Stimulated activated CD8-positive, alpha-beta memory T cell treated with anti-CD3 and anti-CD28 coated beads, Interleukin-7, amount 100 ng/mL, for 24 hours (primary cell): ENCODE results near the gene MLYCD.

Source experiments
- DNase-seq: peaks from one replicate; pipeline ENCODE4 v3.0.0-alpha.2; 2020; ENCODE audit warnings: low read depth

MLYCD gene

DNA sequence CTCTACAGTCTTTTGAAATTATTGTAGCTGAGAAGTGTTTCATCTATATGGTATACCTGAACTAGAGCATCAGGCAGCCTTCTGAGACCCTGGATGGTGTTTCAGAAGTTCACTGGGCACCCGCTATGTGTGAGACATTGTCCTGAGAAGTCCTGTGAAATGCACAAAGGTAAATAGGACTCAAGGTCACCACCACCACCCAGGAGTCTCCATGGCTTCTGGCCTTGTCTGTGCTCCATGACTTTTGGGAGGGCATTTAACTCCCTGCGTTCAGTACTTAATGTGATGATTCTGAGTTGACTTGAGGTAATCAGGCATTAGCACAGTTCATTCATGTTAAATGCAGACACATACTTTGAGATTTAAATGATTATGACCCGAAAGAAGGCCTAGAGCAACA, 1.1 kb downstream of the MLYCD start:
- no peak for DNase-seq

DNA sequence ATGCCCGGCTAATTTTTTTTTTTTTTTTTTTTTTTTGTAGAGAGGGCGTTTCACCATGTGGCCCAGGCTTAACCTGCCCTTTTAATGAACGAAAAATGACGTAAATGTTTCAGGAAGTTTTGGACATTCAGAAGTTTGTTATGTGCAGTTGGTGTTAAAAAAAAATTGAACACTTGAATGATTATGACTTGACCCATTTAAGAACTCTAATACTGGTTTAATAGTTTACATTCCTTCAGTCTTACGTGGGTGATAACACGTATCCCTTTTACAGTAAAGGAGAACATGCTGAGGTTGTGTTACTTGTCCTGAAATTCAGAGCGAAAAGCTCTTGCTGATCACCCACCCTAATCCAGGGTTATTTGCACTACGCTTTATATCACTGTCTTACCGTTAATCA, 1.7 kb downstream of the MLYCD start:
- no peak for DNase-seq

DNA sequence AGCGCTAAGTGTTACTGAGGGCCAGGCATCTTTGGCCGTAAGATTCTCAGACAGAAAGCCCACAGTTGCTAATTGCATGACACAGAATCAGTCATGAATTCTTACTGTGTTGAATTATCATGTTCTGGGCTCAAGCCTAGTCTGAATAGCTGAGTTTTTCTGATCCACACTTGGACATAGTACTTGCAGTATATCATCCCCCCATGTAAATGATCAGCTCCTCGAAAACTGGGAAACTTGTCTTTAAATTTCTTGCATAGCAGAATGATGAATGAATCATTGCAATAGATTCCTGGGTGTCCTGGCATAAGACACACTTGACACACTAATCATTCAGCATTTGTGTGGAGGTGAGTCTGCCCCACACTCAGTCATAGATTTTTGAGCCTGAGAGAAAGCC, 2.2 kb downstream of the MLYCD start:
- DNase-seq = no peak

DNA sequence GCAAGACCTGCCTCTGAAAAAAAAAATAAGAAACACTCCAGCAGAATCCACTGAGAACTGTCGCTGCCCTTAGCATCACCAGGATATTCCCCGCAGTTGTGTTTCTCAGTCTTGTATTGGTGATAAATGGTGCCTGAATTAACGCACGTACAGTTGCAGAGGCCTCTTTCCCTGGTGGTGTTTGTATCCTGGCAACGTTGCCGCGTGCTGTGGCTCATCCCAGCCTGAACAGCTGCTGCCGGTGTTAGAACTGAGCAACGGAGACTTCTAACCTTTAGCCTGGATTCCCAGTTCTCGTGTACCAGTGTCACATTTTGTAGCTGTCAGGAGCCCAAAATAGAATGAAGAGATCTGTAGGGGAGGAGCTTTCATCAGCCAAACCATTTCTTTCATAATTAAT, 4.8 kb downstream of the MLYCD start:
- DNase-seq = no peak

DNA sequence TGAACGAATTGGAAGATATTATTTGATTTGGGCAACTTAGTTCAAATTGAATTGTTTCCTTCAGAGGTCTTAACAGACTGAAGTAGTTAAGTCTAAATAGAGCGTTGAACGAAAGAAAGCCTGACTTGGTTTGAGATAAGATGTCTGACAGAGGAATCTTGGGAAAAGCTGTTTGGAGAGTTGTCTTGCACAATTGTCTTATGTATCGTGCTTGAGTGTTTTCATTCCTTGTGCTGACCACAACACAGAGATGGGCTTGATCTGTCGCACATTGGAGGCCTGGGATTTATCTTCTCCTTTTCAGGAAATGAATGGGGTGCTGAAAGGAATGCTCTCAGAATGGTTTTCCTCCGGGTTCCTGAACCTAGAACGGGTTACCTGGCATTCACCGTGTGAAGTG, 7.8 kb downstream of the MLYCD start:
- no peak for DNase-seq

DNA sequence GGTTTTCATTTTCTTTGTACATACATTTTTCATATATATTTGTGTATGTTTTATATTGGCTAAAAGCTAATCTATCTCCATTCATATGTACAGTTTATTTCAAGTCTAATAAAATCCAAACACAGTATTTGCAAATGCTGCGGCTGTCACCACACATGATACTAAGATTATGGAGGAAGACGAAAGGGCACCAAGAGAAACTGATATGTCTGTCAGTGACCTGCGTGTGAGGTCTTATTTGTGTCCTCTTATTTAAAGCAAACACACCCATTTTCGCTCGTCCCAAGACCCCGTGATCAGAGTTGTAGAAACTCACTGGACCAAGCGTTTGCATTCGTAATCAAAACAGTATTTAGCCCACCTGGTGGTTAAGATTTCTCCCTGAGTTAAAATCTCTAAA, 8.2 kb downstream of the MLYCD start:
- DNase-seq = no peak

DNA sequence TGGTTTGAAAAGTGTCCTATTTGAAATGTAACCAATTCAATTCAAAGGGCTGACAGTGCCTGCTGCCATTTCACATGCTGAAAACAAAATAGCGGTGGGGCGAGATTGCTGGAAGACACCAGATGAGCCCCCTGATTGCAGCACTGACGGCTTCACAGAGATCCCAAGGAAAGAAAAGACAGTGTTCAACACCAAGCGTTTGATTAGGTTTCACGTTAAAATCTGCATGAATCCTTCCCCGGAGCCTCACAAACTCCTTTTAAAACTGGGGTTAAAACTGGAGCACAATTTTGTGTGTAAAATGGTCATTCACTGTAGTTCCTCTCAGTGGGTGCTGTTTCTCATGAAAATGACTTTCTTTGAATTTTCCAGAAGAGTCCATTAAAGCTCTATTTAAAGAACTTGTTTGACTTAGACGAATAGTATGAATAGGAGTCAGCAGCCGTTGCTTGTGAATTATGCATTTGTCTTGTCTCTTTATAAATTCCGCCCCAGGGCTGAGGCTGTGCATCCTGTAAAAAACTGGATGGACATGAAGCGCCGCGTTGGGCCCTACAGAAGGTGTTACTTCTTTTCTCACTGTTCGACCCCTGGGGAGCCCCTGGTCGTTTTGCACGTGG, 8.8 kb downstream of the MLYCD start:
- no peak for DNase-seq

DNA sequence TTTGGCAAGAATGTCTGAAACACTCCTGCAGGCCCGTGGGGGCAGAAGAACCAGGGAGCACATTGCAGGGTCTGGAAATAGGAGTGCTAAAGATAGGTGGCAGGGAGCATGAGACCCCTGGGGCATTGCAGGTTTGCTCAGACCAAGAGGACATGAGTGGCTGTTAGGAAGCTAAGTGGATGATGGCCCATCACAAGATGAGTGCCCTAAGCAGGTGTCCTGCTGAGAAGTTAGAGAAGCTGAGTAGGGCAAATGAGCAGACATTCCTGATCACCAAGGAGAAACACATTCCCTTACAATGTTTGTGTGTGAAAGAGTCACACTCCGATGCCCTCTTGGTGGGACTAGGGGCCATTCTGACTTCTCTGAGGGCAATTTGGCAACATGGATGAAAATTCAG, 9.9 kb downstream of the MLYCD start:
- DNase-seq = no peak

DNA sequence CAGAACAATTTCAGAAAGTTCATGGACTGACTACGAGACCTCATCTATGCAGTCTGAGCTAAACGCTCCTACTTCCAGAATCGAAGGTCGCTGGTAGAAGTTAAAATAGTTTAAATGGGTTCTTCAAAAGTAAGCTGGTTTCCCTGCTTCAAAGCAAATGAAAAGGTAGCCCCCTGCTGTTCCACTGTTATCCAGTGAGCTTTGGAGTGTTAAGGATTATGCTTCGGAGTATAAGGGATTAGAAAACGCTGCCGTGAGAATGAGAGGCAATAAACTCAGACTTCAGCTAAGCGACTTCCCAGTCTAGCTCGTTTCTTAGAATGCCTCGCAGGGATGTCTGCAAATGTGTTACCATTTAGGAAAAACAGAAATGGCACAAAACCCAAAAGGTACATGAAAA, 12.4 kb downstream of the MLYCD start:
- no peak for DNase-seq

DNA sequence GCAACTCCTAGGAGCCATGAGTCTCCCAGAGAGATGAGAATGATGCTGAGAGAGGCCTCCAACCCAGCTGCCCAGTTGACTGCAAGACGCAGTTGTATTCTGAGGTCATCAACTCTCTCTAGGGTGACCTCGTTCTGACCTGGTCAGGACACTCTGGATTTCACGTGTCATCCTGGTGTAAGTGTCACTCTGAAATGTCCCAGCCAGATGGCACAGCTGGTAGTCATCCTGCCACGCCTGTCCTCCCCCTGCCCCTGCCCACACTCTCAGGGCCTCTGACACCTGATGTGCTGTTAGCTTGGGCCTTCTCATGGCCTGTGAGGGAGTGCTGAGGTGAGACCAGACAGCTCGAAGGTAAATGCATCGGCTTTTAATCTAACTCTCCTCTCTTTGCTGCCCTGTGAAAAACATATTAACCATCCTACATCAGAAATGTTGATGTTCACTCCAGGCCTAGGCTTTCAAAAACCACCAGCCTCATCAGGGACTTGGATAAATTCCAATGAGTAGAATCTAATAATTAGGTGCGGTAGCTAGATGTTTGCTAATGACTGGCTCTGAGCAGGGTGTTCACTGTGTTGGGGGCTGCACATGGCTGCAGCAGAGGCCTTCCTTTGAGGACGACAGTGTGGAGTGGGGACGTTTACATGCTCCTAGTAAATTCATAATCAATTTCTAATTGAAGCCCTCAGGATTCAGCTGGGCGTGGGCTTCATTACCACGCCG, 13.8 kb downstream of the MLYCD start:
- no peak for DNase-seq

DNA sequence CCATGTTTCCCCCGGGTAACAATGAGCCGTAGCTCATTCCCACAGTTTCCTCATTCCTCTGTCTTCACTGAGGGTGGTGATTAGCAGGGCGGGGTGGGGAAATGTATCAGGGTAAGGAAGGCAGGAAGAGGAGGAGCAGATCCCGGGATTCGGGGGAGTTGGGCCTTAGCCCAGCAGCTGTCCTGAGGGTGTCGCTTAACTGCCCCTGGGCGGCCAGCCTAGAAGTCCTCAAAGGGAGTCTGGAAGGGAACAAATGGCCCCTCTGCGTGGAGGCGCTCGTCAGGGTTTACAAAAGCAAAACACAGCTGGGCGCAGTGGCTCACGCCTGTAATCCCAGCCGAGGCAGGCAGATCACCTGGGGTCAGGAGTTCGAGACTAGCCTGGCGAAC, 14.3 kb downstream of the MLYCD start:
- DNase-seq = no peak

DNA sequence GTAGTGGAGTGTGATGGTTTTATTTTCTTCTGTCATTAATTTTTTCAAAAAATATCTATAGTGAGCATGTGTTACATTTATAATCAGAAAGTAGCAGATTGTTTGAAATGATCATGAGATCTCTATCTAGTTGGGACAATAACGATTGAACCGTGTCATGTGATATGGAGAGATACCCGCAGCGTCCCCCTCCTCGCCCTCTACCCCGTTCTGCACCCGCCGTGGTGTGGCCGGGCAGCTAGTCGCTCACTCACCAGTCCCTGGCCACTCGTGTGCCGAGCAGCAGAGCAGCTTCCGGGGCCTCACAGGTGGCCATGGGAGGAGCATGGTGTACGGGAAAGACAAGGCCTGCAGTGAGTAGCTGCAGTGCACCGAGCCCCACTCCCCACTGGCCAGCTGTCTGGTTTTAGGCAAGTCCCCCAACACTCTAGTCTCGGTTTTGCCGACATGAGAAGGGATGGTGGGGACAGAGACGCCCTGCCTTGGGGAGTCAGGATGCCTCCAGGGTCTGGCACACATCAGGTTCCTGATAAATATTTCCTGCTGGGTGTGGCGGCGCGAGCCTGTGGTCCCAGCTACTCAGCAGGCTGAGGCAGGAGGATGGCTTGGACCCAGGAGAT, 15.3 kb downstream of the MLYCD start:
- DNase-seq = no peak

DNA sequence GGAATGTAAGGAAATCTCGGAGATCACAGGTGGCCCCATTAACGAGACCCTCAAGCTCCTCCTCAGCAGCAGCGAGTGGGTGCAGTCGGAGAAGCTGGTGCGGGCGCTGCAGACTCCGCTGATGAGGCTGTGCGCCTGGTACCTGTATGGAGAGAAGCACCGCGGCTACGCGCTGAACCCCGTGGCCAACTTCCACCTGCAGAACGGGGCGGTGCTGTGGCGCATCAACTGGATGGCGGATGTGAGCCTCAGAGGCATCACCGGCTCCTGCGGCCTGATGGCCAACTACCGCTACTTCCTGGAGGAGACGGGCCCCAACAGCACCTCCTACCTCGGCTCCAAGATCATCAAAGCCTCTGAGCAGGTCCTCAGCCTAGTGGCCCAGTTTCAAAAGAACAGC, 16.2 kb downstream of the MLYCD start:
- no peak for DNase-seq

DNA sequence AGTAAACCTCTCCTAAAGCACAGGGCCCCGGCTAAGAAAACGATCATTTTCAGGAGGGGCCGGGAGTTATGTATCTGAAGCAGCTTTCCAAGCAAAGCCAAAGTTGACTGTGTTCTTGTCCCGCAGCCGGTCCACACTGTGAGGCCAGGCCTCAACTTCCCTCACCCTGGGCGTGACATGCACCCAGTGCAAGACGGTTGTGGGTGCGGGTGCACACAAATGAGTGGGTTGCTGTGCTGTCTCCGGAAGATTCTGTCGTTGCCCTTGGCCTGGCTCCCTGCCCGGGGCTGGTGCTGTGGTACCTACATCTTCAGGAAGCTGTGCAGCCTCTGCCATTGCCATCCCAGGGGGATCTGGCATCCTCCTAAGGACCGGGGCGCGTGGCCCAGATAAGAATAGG, 16.6 kb downstream of the MLYCD start:
- no peak for DNase-seq

DNA sequence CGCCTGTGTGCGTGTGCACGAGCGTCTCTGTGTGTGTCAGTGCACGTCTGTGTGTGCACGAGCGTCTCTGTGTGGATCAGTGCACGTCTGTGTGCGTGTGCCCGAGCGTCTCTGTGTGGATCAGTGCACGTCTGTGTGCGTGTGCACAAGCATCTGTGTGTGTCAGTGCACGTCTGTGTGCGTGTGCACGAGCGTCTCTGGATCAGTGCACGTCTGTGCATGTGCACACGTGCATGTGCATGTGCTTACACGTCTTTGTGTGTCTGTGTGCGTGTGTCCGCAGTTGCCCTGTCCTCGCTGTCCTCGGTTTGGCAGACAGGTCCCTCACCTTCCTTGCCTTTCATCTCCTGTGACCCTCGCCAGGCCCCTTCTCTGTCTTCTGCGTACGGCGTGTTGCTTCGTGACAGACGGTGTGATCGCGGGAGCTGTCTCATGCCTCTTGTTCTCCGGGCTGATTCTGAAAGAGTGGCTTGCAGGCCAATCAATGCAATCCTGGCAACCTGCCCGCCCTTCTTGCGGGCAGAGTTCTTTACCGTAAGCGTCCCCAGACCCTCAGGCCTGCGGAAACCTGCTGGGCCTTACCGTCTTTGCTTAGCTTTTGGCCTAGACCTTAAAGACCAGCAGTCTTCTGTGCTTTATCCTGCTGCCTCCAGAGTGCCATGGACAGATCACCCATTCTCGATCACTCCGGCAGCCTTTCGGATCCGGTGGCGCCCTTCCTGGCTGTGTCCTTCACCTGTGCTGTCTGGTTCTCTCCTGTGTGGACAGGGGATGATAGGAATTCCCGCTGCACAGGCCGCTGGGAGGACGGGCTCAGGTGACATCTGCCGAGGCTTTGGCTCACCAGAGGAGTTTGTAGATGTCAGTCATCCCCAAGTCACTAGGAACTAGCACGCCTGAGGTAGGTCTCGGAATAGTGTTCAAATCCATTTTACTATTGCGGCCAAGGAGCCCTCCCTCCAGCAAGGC, 18.5 kb downstream of the MLYCD start:
- DNase-seq = no peak

DNA sequence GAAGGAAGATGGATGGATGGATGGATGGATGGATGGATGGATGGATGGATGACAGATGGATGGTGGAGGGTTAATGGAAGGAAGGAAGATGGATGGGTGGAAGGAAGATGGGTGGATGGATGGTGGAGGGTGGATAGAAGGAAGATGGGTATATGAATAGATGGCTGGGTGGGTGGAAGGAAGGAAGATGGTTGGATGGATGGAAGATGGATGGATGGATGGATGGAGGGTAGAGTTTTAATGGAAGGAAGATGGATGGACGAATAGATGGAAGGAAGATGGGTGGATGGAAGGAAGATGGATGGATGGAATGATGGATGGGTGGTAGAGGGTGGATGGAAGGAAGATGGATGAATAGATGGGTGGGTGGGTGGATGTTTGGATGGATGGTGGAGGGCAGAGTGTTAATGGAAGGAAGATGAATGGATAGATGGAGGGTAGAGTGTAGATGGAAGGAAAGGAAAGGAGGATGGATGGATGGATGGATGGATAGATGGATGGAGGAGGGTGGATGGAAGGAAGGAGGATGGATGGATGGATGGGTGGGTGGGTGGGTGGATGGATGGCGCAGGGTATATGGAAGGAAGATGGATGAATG, 22.1 kb downstream of the MLYCD start:
- DNase-seq = no peak

DNA sequence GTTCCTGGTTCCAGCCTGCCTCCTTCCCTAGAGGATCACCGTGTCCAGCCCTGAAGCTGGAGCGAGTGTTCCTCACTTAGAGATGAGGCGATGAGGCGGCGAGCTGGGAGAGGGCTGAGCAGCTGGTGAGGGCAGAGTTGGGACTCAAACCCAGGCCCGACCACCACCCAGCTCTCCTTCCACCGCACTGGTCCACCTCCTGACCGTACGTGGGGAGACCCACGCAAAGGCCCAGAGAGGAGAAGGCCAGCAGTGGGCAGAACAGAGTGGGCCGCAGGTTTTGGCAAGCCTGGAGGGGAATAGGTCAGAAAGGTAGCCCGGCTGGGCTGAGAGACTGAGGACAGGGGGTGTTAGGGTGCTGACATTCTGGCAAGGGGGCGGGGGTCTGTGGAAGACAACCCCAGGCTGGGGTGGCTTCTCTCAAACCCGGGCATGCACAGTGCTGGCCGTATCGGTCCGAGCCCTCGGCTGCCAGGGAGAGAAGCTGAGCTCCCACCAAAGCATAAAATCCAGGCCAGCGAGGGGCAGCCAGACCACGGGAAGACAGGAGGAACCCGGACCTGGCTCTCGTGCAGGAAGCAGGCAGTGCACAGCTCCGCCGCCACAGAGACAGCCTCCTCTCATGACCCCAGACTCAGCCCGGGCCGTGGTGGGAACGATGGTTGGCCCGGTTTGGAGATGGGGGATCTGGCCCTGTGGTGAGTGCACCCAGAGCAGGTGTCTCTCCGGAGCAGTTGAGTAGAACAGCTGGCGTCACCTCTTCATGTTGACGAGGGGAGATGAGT, 24.9 kb downstream of the MLYCD start:
- DNase-seq = no peak

DNA sequence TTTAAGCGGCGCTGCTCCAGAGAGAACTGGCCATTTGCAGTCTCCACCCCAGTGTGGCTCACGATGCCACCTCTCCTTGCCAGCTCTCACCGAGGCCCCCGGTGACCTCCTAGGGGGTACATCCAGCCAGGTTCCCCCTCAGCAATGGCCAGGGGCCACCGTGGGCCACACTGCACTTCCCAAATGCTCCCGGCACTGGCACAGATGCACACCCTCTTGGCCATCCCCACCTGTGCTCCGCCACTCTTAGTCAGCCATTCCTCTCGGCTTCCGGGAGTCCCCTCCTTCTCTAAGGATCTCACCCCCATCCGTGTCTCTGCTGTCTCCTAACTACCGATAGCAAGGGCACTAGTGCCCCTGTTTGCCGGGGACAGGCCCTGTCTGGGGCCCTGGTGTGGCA, 25.8 kb downstream of the MLYCD start:
- no peak for DNase-seq

DNA sequence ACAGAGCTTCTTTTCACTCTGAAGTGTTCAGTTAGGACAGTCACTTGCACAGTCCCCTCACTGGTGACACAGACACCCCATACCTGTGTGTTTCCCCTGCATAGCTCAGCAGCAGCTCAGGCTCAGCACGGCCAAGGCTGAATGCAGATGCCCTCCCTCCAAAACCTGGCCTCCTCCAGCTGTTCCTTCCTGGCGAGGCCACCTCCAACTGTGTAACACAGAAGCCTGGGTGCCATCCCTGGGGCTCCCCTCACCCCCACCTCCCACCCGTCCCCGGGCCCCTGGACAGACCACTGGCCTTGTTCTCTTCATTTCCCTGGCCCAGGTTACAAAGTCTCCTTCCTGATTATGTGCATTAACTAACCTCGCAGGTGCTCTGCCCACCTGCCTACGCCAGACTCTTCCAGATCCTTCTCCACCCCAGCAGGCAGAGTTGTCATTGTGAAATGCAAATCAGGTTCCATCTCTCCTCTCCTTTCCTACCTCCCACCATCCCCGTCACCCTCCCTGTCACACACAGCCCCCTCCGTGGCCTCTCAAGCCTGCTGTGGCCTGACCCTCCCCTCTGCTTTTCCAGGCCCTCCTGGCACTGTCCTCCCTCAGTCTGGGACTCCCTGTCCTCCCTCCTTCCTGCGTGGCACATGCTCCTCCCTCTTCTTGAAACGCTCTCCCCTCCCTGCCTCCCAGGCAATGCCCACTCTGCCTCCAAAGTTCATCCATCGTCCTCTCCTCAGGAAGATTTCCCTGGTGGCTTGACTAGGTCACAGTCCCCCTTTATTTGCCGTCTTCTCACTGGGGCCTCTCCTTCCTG, 26.4 kb downstream of the MLYCD start:
- DNase-seq = no peak

DNA sequence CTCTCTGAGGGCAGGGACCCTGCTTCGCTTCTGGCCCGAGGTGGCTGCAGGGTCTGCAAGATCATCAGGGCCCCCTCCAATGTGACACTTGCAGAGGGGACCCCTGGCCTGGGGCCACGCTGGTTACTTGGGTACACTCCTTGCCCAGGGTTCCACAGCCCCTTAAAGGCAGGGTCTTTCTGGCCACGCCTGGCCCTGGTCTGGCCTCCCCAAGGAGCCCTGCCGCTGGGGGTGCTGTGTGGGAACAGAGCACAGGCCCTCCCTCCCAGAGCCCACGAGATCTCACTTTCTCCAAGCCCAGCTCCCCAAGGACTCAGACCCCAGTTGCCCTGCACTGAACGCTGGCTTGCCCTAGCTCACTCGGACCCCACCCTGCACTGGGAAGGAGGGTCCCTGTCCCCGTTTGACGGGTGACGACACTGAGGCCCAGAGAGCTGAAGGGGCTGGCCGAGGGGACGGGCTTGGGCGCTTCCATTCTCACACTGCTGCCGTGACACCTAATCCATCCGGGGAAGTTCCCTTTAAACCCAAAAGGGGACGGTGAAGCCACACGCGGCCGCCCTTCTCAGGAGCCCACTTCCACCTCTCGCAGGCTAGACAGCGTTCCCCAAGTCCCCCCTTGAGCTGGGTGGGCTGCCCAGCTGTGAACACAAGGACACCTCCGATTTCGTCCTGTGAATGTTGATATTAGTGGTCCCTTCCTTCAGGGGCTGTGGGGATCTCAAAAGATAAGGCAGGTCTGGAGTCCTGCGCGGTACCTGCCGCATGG, 27.2 kb downstream of the MLYCD start:
- DNase-seq = no peak
